ENCODE results near the gene PDK3.

Gene PDK3

GRCh38 chrX:24563291-24564010, 98.4 kb downstream of the PDK3 start:
- DNase-seq = no peak

DNA sequence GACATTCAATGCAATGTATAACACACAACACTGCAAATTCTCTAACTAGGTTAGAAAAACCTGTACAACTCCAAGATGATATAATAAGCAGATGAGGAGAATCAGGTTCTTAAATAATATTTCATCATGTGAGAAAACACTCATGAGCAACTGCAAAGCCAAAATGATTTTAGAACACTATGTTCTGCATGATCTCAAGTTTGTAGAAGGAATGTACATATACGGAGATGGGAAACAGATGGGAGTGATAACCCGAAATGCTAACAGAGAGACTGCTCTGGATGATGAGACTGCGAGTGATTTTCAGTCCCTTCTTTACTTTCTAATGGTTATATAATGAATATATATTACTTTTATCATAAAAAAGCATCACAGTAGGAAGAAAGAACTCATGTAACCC, 101.2 kb downstream of the PDK3 start:
- no peak for DNase-seq

GRCh38 chrX:24567169-24567568, 102.1 kb downstream of the PDK3 start:
- DNase-seq = no peak

DNA sequence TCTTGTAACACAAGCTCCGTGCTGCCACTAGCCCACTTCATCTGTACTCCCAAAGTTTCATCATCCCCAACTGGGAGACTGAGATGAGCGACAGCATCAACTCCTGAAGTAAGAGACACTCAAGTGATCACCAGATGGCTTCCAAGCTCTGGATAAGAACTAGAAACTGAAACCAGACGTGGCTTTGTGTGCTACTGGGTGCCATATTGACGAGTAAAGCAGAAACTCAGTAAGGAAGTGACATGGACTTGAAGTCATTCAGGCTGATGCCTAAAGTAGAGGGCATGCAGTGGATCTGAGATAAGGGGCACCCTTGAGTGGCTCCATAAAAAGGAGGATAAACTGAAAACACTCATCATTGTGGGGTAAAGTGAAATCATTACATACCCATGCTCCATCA, 109.7 kb downstream of the PDK3 start:
- no peak for DNase-seq

- DNase-seq = no peak
Measured at GRCh38 chrX:24575496-24575895, 110.4 kb downstream of the PDK3 start.

DNA sequence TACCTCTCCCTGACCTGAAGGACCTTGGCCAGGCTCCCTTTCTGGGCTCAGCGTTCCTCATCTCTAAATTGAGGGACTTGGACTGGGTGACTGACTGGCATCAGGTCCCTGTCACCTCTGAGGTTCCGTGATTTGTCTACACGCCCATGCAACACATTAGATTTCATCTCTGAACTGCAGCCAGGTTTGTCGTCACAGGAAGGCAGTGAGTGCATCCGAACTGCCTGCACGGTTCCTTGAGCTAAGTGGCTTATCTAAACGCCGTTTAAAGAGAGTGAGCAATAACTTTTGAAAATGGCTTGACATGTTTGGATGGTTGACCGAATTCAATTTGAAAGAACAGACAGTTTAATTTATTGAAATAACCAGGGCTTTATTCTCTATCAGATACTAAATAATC, 112.0 kb downstream of the PDK3 start:
- DNase-seq = no peak
